Motor neuron (in vitro differentiated cells): ENCODE data around the gene BORCS8. TPM values are rescaled to one million over a fixed set of nuclear protein-coding genes. Genes with fewer than 3 reads are reported as not detected.
"Not testable (repeated sequence)": the region's sequence is repeated elsewhere in the genome, so short reads cannot be mapped to it uniquely, and the experiment has no call there.

Experiments
- ATAC-seq, 8 experiments: fragments of 200-7000 bp; cut with Tn5 transposase; replicated peaks in 6 of 8; 2 replicates each; pipeline ENCODE4 v1.8.0; 2021; ENCODE audit warnings: mild to moderate bottlenecking in 8 of 8, moderate library complexity in 8 of 8
- H3K27ac ChIP-seq, 2 donors: fragments of 250-450 bp; sonication (Bioruptor Pico); 2 replicates each; pipeline ENCODE4 v1.9.0; 2021; ENCODE audit warnings: antibody characterized with exemption in 2 of 2, mild to moderate bottlenecking in 2 of 2, moderate library complexity in 1 of 2
- H3K4me1 ChIP-seq, 2 donors: fragments of 250-450 bp; sonication (Bioruptor Pico); replicated peaks in 1 of 2; 2 replicates each; pipeline ENCODE4 v1.6.1; 2021; ENCODE audit warnings: antibody characterized with exemption in 2 of 2, mild to moderate bottlenecking in 2 of 2, moderate library complexity in 1 of 2
- H3K4me3 ChIP-seq, 5 donors: fragments of 250-450 bp; sonication (Bioruptor Pico); 2 replicates each; pipeline ENCODE4 v1.9.0; 2021; ENCODE audit warnings: antibody characterized with exemption in 5 of 5, mild to moderate bottlenecking in 5 of 5, moderate library complexity in 4 of 5
- WGBS, 10 experiments: fragments of 450-650 bp; shearing (Covaris generic); methylation state at CpG; one replicate each; pipeline ENCODE4 v1.0.0; 2022; 5-methylcytosine and 5-hydroxymethylcytosine counted together
- in situ Hi-C, 9 experiments: fragments of 400-800 bp; cut with MboI; loops; one replicate each; pipeline ENCODE4 v1.15.0; 2021; ENCODE audit warnings: low sequenced_read_pairs in 9 of 9, low pct_unique_long_range_greater_than_20kb in 2 of 9; ENCODE audit not compliant: unreplicated experiment in 9 of 9
- total RNA-seq, 8 experiments: library from RNA; unstranded; fragments of 300-600 nt; gene quantifications; 2 replicates each; pipeline versions ENCODE4 v1.2.3 to v1.2.4, GENCODE V29; 2022

The BORCS8 gene
- total RNA-seq, 8 experiments from 2014 or later, result 15.3 to 25.8 (median 19.8) TPM

- Histone ChIP-seq H3K4me1 (peaks cover 3 to 5% of the 10 kb centered on the region in 2 donors), H3K4me3 (peak within 1 kb of the TSS; percentile 56 to 98 (median 80)), H3K27ac (peak within 1 kb of the TSS; percentile 20 to 34)
- peak; percentile 98 to 100 (median 100) for ATAC-seq
- 0 to 100% (median 2%) methylated on average over 1 to 25 of the region's 42 CpGs; no CpG with 5 or more reads in 4 of the 10 experiments for WGBS, 10 experiments
- in situ Hi-C loops, result loop anchor here in 1 of 9 experiments (25.0 kb wide), 1 partner anchor 349 kb away; no protein-coding TSS in a partner anchor
Measured at GRCh38 chr19:19138109-19138981, 53.6 kb downstream of the BORCS8 start, which contains the start of gene TMEM161A. Gene TMEM161A, minus strand, starts transcription at chr19:19138478. Its CDS starts 50 bp downstream, at chr19:19138428.

GRCh38 chr19:19137556-19138108 lies 54.3 kb downstream of the BORCS8 start:
- ATAC-seq, result peak; percentile 2 to 26 (median 6)
- Histone ChIP-seq H3K27ac (peak overlapping the region in 1 of 2 donors; percentile 20), H3K4me3 (peak overlapping the region; percentile 56 to 98 (median 80)), H3K4me1 (peaks cover 3 to 5% of the 10 kb centered on the region in 2 donors)
- in situ Hi-C loops, result loop anchor here in 1 of 9 experiments (25.0 kb wide), 1 partner anchor 350 kb away; no protein-coding TSS in a partner anchor
- 0 to 13% (median 0%) methylated on average over 1 to 11 of the region's 25 CpGs; no CpG with 5 or more reads in 5 of the 10 experiments for WGBS, 10 experiments

- 0 to 92% (median 81%) methylated on average over 1 to 6 of the region's 6 CpGs; no CpG with 5 or more reads in 1 of the 10 experiments for WGBS, 10 experiments
- not testable (repeated sequence) for H3K27ac ChIP-seq
Measured at GRCh38 chr19:19135713-19136112, 56.2 kb downstream of the BORCS8 start.

GRCh38 chr19:19134687-19135158 lies 57.2 kb downstream of the BORCS8 start:
- ATAC-seq, result peak in 2 of 8 experiments; percentile 10 to 41
- Histone ChIP-seq H3K4me3 (no peak overlapping the region), H3K4me1 (peaks cover 3 to 5% of the 10 kb centered on the region in 2 donors), H3K27ac (no peak overlapping the region)
- WGBS, 10 experiments, result 14 to 100% methylated on average over 1 to 7 of the region's 21 CpGs; no CpG with 5 or more reads in 8 of the 10 experiments
- in situ Hi-C loops, result loop anchor here in 1 of 9 experiments (25.0 kb wide), 1 partner anchor 353 kb away; no protein-coding TSS in a partner anchor

More at GRCh38 chr19:19135713-19136112, 56.2 kb downstream of the BORCS8 start:
- H3K4me1 ChIP-seq, H3K4me3 ChIP-seq, ATAC-seq: not testable (repeated sequence)
- in situ Hi-C loops, result loop anchor here in 1 of 9 experiments (25.0 kb wide), 1 partner anchor 352 kb away; no protein-coding TSS in a partner anchor

- H3K4me1 ChIP-seq, result peaks cover 3 to 5% of the 10 kb centered on the region in 2 donors
- no peak for ATAC-seq
- in situ Hi-C loops, result loop anchor here in 1 of 9 experiments (25.0 kb wide), 1 partner anchor 353 kb away; no protein-coding TSS in a partner anchor
- H3K27ac ChIP-seq, result no peak overlapping the region
- WGBS, 10 experiments, result 69 to 100% (median 100%) methylated on average over 1 to 6 of the region's 6 CpGs; no CpG with 5 or more reads in 1 of the 10 experiments
- H3K4me3 ChIP-seq, result no peak overlapping the region
Measured at GRCh38 chr19:19133985-19134384, 58.0 kb downstream of the BORCS8 start.

GRCh38 chr19:19132912-19133311 lies 59.0 kb downstream of the BORCS8 start:
- peaks cover 3 to 5% of the 10 kb centered on the region in 2 donors for H3K4me1 ChIP-seq
- H3K4me3 ChIP-seq, result no peak overlapping the region
- in situ Hi-C loops, result loop anchor here in 1 of 9 experiments (25.0 kb wide), 1 partner anchor 354 kb away; no protein-coding TSS in a partner anchor
- WGBS, 10 experiments, result 75 to 100% (median 90%) methylated on average over 1 to 4 of the region's 12 CpGs; no CpG with 5 or more reads in 7 of the 10 experiments
- no peak overlapping the region for H3K27ac ChIP-seq
- ATAC-seq, result no peak

- in situ Hi-C loops, result loop anchor here in 1 of 9 experiments (25.0 kb wide), 1 partner anchor 355 kb away; no protein-coding TSS in a partner anchor
- H3K4me1 ChIP-seq, result no peaks in the 10 kb centered on the region
- WGBS, 10 experiments, result 80 to 100% (median 98%) methylated on average over 1 to 3 of the region's 3 CpGs; no CpG with 5 or more reads in 6 of the 10 experiments
- no peak overlapping the region for H3K27ac ChIP-seq
- ATAC-seq, result no peak
- H3K4me3 ChIP-seq, result no peak overlapping the region
Measured at GRCh38 chr19:19131989-19132388, 60.0 kb downstream of the BORCS8 start.

Other genes with a start within 250 kb of the BORCS8 start
- gene SUGP2, start 158.6 kb downstream of the BORCS8 start, total RNA-seq, result 100 to 1,000 TPM in 2 of 8 experiments, 10 to 100 TPM in 6; 36.4 to 126 (median 63.2) TPM
- 10 to 100 TPM; 23.0 to 44.6 (median 30.3) TPM for gene ARMC6, start 158.5 kb downstream of the BORCS8 start, total RNA-seq
- gene SLC25A42, start 128.2 kb downstream of the BORCS8 start, total RNA-seq, result 10 to 100 TPM in 1 of 8 experiments, 1 to 10 TPM in 7; 3.8 to 15.6 (median 7.9) TPM
- gene TMEM161A, start 53.7 kb downstream of the BORCS8 start, total RNA-seq, result 10 to 100 TPM; 12.7 to 34.7 (median 17.6) TPM
- gene MEF2B, start 21.9 kb downstream of the BORCS8 start, total RNA-seq, result 1 to 10 TPM in 2 of 8 experiments, under 1 TPM in 5, not detected in 1; 0.20 to 2.5 (median 0.66) TPM
- 100 to 1,000 TPM in 2 of 8 experiments, 10 to 100 TPM in 6; 43.6 to 172 (median 88.6) TPM for gene RFXANK, start 106 bp upstream of the BORCS8 start, total RNA-seq
- gene NR2C2AP, start 11.3 kb upstream of the BORCS8 start, total RNA-seq, result 10 to 100 TPM in 4 of 8 experiments, 1 to 10 TPM in 4; 8.7 to 26.0 (median 11.8) TPM
- 100 to 1,000 TPM in 1 of 8 experiments, 10 to 100 TPM in 6, 1 to 10 TPM in 1; 7.1 to 211 (median 27.4) TPM for gene NCAN, start 19.8 kb upstream of the BORCS8 start, total RNA-seq
- 1 to 10 TPM in 3 of 8 experiments, under 1 TPM in 5; 0.16 to 1.7 (median 0.78) TPM for gene TM6SF2, start 81.1 kb upstream of the BORCS8 start, total RNA-seq
- 10 to 100 TPM; 27.6 to 66.0 (median 42.5) TPM for gene SUGP1, start 128.4 kb upstream of the BORCS8 start, total RNA-seq
- gene MAU2, start 128.7 kb upstream of the BORCS8 start, total RNA-seq, result 10 to 100 TPM; 17.7 to 67.6 (median 27.4) TPM
- gene GATAD2A, start 213.5 kb upstream of the BORCS8 start, total RNA-seq, result 10 to 100 TPM; 23.9 to 65.0 (median 39.6) TPM